Measurements from ENCODE around the gene DGCR8.

GRCh38 chr22:20060700-20061480, 19.2 kb upstream of the DGCR8 start:
- TF ChIP-seq ZFP30 (CRISPR knock-in tag; IDR thresholded peaks at IDR 0.05) (no peak), ZNF8 (CRISPR knock-in tag; IDR thresholded peaks at IDR 0.05) (no peak), TSHZ2 (CRISPR knock-in tag; IDR thresholded peaks at IDR 0.05) (no peak), RARB (CRISPR knock-in tag; IDR thresholded peaks at IDR 0.05) (no peak), ZC3H10 (CRISPR knock-in tag; IDR thresholded peaks at IDR 0.05) (no peak), ZNF565 (CRISPR knock-in tag; conservative IDR thresholded peaks at IDR 0.05; ENCODE audit: low read depth) (no peak), OSR1 (CRISPR knock-in tag; IDR thresholded peaks at IDR 0.05) (no peak), ZFP3 (CRISPR knock-in tag; IDR thresholded peaks at IDR 0.05) (no peak), CSDC2 (CRISPR knock-in tag; IDR thresholded peaks at IDR 0.05) (no peak), TOX (CRISPR knock-in tag; IDR thresholded peaks at IDR 0.05; ENCODE audit: borderline replicate concordance) (no peak), POU6F1 (CRISPR knock-in tag; IDR thresholded peaks at IDR 0.05; ENCODE audit: borderline replicate concordance, low read depth) (no peak), ISL1 (CRISPR knock-in tag; IDR thresholded peaks at IDR 0.05) (no peak)
- TF ChIP-seq, protein P1, sequence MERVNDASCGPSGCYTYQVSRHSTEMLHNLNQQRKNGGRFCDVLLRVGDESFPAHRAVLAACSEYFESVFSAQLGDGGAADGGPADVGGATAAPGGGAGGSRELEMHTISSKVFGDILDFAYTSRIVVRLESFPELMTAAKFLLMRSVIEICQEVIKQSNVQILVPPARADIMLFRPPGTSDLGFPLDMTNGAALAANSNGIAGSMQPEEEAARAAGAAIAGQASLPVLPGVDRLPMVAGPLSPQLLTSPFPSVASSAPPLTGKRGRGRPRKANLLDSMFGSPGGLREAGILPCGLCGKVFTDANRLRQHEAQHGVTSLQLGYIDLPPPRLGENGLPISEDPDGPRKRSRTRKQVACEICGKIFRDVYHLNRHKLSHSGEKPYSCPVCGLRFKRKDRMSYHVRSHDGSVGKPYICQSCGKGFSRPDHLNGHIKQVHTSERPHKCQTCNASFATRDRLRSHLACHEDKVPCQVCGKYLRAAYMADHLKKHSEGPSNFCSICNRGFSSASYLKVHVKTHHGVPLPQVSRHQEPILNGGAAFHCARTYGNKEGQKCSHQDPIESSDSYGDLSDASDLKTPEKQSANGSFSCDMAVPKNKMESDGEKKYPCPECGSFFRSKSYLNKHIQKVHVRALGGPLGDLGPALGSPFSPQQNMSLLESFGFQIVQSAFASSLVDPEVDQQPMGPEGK (CRISPR knock-in tag; IDR thresholded peaks at IDR 0.05; ENCODE audit: borderline replicate concordance): no peak
- TF ChIP-seq, protein P2, sequence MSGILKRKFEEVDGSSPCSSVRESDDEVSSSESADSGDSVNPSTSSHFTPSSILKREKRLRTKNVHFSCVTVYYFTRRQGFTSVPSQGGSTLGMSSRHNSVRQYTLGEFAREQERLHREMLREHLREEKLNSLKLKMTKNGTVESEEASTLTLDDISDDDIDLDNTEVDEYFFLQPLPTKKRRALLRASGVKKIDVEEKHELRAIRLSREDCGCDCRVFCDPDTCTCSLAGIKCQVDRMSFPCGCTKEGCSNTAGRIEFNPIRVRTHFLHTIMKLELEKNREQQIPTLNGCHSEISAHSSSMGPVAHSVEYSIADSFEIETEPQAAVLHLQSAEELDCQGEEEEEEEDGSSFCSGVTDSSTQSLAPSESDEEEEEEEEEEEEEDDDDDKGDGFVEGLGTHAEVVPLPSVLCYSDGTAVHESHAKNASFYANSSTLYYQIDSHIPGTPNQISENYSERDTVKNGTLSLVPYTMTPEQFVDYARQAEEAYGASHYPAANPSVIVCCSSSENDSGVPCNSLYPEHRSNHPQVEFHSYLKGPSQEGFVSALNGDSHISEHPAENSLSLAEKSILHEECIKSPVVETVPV (CRISPR knock-in tag; IDR thresholded peaks at IDR 0.05): no peak

All from SK-N-SH treated with all-trans-retinoic acid at 6 μM for 48 hours (cell line).